Kidney capillary endothelial cell (primary cell): ENCODE data around the gene ARHGAP18.

Source experiments
- DNase-seq: peaks from one replicate; pipeline ENCODE4 v3.0.0-alpha.2; 2018; ENCODE audit warnings: low spot score

Gene ARHGAP18

GRCh38 chr6:129709769-129710449 lies at the start of gene ARHGAP18:
ARHGAP18 (minus strand) TSS chr6:129710177; CDS start chr6:129710136, 41 bp downstream.
- DNase-seq = peak; percentile 92

DNA sequence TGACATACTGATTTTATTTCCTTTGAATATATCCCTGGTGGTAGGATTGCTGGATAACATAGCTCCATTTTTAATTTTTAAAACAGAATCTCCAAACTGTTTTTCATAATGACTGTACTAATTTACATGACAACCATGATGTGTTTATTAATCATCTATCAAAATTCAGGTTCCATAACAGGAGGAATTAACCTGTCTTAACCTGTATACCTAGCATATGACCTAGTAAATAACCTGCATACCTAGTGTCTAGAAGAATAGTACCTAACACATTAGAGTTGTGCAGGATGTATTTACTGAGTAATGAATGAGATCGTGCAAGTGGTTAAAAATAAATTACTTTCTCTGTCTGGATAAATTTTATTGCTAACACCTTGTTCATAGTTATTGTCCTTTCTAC lies 45.8 kb upstream of the ARHGAP18 start:
- no peak for DNase-seq

DNA sequence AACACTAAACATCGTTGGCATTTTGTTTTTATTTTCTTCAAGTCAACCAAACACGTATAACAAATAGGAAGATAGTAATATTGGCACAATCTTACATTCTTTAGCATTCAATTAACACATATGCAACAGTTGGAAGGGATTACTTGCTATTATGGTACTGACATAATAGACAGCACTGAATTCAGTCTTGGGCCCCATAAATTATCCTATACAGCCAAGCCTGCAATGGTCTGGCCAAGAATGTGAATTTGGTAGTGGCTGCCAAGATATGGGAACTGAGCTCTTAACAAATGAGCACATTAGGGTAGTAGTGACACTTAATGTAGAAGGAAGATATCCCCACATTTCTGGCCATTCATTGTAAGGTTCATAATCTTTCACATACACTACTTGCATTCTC lies 44.8 kb upstream of the ARHGAP18 start:
- DNase-seq = no peak

- DNase-seq = no peak
Measured at GRCh38 chr6:129753422-129753821, 43.4 kb upstream of the ARHGAP18 start.

DNA sequence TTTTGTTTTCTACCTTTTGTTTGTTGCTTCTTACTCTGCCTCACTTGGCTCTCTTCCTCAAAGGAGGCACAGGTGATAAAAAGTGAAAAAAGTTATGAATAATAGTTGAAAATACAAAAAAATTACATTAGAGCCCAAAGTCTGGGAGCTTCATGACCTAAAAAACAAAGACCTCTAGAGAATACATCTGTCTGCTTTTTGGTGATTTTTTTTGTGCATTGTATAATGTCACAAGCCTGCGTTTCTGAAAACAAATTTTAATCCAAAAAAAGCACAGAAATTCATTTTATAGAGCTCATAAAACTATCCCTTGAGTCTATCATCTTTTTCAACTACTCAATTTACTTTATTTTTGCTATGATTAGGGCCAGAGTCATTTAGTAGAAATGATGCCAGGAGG lies 41.4 kb upstream of the ARHGAP18 start:
- no peak for DNase-seq

DNA sequence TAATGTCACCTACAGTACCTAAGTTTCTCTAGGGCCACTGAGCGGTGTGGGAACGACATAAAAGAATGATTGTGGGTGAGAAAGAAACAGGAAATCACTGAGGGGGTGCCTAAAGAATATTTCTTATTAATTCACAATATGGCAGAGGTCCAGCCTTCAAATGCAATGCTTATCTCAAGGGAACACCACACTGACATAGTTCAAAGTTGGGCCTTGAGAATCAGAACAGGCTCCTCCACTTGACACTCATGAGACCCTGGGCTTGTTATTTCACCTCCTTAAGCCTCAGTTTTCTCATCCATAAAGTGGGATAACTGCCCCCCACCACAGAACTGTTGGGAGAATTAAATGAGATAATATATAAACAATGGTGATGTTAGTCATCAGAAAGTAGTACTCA lies 40.4 kb upstream of the ARHGAP18 start:
- DNase-seq = no peak

GRCh38 chr6:129749749-129750120 lies 39.8 kb upstream of the ARHGAP18 start:
- peak; percentile 86 for DNase-seq

DNA sequence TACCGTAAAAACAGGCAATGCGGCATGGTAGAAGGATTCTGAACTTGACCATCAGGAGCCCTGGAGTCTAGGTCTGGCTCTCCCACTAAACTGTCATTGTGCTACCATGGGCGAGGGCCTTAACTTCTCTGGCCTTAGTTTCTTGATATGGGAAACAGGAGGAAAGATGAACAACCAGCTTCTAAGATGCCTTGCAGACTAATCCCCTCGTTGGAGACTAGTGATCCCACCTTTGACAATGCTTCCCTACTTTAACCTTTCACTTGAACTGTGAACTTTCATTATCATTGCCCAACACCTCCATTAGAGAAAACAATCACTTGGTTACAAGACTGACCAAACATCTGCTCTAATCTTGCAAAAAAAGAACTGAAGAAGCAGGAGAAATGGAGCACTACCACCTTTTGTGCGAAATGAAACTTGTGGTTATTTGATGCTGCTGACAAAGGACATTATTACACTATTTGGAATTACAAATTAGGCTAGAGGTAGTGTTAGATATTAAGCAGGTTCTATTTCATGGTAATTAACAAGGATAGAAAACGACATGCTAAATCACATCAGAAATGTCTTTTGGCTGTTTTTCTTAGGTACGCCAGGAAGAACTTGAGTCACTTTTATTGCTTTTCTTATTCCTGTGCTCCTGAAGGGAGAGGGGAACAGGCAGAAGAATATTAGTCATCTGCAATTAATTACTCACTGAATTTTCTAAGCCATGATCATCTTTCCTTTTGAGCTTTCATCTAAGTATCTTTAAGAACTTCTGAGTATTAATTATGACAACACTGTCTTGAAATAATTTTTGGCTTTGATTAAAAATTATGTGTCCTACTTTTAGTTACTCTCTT lies 39.1 kb upstream of the ARHGAP18 start:
- DNase-seq = peak; percentile 78

GRCh38 chr6:129748212-129748900 lies 38.4 kb upstream of the ARHGAP18 start:
- DNase-seq = no peak

DNA sequence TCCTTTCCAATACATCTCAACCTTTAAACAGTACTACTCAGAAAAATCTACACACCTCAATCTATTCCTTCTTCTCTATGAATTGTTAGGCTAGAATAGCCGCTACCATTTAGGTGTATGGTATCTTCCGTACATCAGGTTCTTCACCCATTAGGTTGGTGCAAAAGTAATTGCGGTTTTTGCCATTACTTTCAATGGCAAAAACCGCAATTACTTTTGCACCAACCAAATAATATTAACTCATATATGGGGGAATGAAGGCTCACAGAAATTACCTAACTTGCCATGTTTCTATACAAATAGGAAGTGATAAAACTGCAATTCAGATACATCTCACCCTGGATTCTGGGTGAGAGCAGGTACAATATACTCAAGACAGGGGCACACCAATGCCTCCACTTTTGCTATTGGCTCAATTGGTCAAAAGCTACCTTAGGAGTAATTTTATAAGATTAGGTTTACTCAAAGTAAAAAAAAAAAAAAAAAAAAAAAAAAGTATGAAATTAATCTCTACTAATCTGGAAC lies 37.7 kb upstream of the ARHGAP18 start:
- DNase-seq = no peak

DNA sequence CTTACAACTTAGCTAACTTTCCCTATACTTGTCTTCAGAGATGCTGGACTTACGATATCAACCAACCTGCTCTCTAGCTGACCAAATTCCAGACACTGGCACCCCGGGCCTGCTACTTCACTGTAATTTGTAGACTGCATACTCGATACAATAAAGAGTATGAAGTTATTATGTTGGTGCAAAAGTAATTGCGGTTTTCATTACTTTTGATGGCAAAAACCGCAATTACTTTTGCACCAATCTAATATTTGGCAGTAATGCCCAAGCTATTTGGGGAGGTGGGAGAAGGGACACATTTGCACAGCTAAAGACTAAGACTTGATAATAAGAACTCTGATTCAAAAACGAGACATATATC lies 34.9 kb upstream of the ARHGAP18 start:
- no peak for DNase-seq

GRCh38 chr6:129744201-129744879 lies 34.4 kb upstream of the ARHGAP18 start:
- no peak for DNase-seq

- DNase-seq = no peak
Measured at GRCh38 chr6:129740013-129740412, 30.0 kb upstream of the ARHGAP18 start.

GRCh38 chr6:129736105-129736504 lies 26.1 kb upstream of the ARHGAP18 start:
- no peak for DNase-seq

- DNase-seq = no peak
Measured at GRCh38 chr6:129733290-129733689, 23.3 kb upstream of the ARHGAP18 start.

- DNase-seq = no peak
Measured at GRCh38 chr6:129732542-129732941, 22.6 kb upstream of the ARHGAP18 start.

- DNase-seq = no peak
Measured at GRCh38 chr6:129732034-129732433, 22.1 kb upstream of the ARHGAP18 start.

DNA sequence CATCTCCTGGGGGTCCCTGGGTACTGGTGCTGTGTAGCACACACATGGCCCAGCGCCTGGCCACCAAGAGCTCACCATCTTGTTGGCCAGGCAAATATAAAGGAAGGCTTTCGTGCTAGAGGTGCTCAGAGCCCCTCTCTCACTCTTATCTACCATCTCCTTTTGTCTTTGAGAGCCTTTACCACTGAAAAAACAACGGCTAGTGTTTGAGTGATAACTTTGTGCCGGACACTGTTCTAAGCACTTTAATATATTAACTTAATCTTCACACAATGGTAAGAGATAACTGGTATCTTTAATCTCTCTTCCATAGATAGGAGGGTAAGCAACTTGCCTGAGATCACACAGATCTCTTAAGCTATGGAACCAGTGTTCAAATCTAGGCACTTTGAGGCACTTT lies 21.5 kb upstream of the ARHGAP18 start:
- DNase-seq = no peak

DNA sequence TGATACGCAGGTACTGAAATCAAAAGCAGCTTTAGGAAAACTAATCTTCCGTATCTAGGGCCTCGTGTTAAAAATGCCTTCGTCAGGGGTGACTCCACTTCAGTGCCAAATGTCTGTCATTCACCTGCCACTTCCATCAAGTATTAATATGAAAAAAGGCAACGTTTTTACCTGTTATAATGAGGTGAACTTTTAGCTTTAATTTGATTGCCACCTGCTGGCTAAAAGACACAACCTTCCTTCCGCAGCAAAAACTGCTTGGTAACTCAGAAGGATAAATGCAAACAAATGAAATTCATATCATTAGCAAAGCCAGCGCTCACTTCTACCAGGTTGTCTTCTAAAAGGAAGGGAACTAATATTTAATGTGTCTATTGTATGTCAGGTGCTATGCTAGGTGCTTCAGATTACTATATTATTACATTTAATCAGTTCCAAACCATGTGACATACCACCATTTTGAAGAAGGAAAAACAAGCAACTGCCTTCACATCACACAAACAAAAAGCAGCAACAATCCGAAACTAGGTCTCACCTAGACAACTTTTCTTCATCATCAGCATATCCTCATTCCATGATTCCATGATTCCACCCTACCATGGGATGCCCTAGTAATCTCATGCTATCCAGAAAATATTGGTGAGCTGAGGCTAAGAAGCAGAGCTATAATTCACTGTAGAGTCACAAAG lies 20.6 kb upstream of the ARHGAP18 start:
- DNase-seq = no peak

DNA sequence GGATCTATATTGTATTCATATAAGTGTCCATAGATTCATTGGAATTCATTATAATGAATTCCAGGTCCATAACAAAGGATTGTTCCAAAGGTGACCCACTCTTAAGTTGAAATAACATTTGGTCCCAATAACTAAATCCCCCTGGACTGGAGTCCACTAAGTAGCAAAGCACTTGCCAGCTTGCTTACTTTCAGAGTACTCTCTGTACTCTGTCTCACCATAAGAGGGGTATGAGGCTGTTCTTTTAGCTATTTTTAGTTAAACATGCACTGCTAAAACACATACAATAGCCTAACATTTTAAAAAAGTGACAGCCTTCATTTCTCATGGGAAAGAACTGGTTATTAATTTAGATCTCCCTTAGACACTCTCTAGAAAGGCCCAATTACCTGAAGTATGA lies 16.7 kb upstream of the ARHGAP18 start:
- no peak for DNase-seq

- no peak for DNase-seq
Measured at GRCh38 chr6:129725341-129725740, 15.4 kb upstream of the ARHGAP18 start.

DNA sequence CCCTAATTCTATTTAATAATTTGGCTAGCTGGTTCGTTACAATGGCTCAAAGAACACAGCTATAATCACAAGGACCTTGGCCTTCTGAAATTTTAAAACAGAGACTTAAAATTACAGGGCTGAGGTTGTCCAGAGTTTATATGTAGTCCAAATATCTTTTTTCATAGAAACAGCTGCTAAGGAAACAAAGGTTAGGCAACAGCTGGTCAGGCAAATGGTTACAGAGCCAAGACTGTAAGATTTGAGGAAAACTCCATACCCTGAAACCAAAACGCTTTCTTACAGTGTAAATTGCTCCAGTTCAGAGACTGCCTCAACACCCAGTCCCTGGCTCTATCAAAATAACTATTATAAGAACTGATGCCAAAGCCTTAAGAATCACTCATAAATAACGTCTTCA lies 9.7 kb upstream of the ARHGAP18 start:
- no peak for DNase-seq
